IMR-90 (cell line): Measurements from ENCODE around the gene TP53BP2.
"Not testable (repeated sequence)": the region's sequence is repeated elsewhere in the genome, so short reads cannot be mapped to it uniquely, and the experiment has no call there.

Source experiments
- FOS ChIP-seq: fragments of 150-350 bp; IDR thresholded peaks from 2 replicates; pipeline ENCODE4 v1.6.1; 2016; ENCODE audit warnings: low read depth, low read length
- POLR2A ChIP-seq: IDR thresholded peaks from 2 replicates; pipeline ENCODE4 v1.6.1; 2012; ENCODE audit warnings: mild to moderate bottlenecking, low read depth, low read length
- SMC3 ChIP-seq: fragments of 150-350 bp; IDR thresholded peaks from 2 replicates; pipeline ENCODE4 v1.6.1; 2016; ENCODE audit warnings: low read depth, mild to moderate bottlenecking, antibody characterized with exemption, low read length, moderate library complexity

DNA sequence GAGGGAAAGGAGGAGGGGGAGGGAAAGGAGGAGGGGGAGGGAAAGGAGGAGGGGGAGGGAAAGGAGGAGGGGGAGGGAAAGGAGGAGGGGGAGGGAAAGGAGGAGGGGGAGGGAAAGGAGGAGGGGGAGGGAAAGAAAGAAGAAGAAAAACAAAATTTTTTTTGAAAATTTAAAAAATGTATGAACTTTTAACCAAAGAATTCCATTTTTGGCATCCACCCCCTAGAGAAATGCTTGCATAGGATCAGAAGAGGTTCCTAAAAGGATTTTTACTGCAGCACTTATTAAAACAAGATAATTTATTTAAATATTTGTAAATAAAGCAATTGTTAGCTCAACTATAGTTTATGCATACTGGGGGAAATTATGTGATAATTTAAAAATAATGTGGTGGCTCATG, 28.5 kb downstream of the TP53BP2 start:
- TF ChIP-seq POLR2A, FOS, SMC3: not testable (repeated sequence)
